Measurements from ENCODE around the gene IQCN.

Gene IQCN

GRCh38 chr19:18229474-18229873 lies 44.8 kb downstream of the IQCN start:
- TF ChIP-seq CTCF (IDR thresholded peaks at IDR 0.05; ENCODE audit: insufficient read depth, low read length, poor library complexity, severe bottlenecking): peak; percentile 60
- no peak for DNase-seq (ENCODE audit: extremely low read depth, insufficient read length)

GRCh38 chr19:18227781-18228271 lies 46.4 kb downstream of the IQCN start:
- no peaks in the 10 kb centered on the region; the same call in none of the 2 replicates for H3K27me3 ChIP-seq (replicated peaks; ENCODE audit: control insufficient read depth, insufficient read depth, low read length)
- TF ChIP-seq CTCF (IDR thresholded peaks at IDR 0.05; ENCODE audit: insufficient read depth, low read length, poor library complexity, severe bottlenecking): no peak
- DNase-seq (ENCODE audit: extremely low read depth, insufficient read length): no peak
- no peak overlapping the region for H3K4me3 ChIP-seq (replicated peaks; ENCODE audit: low read depth, low read length)
- no peaks in the 10 kb centered on the region for H3K36me3 ChIP-seq (ENCODE audit: control insufficient read depth, insufficient read depth, low read length)

More at GRCh38 chr19:18229474-18229873, 44.8 kb downstream of the IQCN start:
- H3K4me3 ChIP-seq (replicated peaks; ENCODE audit: low read depth, low read length): no peak overlapping the region
- no peaks in the 10 kb centered on the region for H3K36me3 ChIP-seq (ENCODE audit: control insufficient read depth, insufficient read depth, low read length)
- H3K27me3 ChIP-seq (replicated peaks; ENCODE audit: control insufficient read depth, insufficient read depth, low read length): peaks cover 1% of the 10 kb centered on the region

- DNase-seq (ENCODE audit: extremely low read depth, insufficient read length): peak; percentile 46
- no peak for TF ChIP-seq CTCF (IDR thresholded peaks at IDR 0.05; ENCODE audit: insufficient read depth, low read length, poor library complexity, severe bottlenecking)
- H3K4me3 ChIP-seq (replicated peaks; ENCODE audit: low read depth, low read length): no peak overlapping the region
- H3K27me3 ChIP-seq (replicated peaks; ENCODE audit: control insufficient read depth, insufficient read depth, low read length): no peaks in the 10 kb centered on the region; the same call in none of the 2 replicates
- no peaks in the 10 kb centered on the region for H3K36me3 ChIP-seq (ENCODE audit: control insufficient read depth, insufficient read depth, low read length)
Observed at GRCh38 chr19:18226956-18227780, 47.1 kb downstream of the IQCN start.

- no peaks in the 10 kb centered on the region; the same call in none of the 2 replicates for H3K27me3 ChIP-seq (replicated peaks; ENCODE audit: control insufficient read depth, insufficient read depth, low read length)
Observed at GRCh38 chr19:18225702-18226468, 48.4 kb downstream of the IQCN start, which contains the start of gene PDE4C. TSS of gene PDE4C (minus strand) at chr19:18226438. CDS start at chr19:18226415, 23 bp downstream.

GRCh38 chr19:18225355-18225701 lies 48.9 kb downstream of the IQCN start:
- Histone ChIP-seq H3K27me3 (replicated peaks; ENCODE audit: control insufficient read depth, insufficient read depth, low read length) (no peaks in the 10 kb centered on the region; the same call in 1 of the 2 replicates), H3K4me3 (replicated peaks; ENCODE audit: low read depth, low read length) (no peak overlapping the region; the same call in none of the 2 replicates), H3K36me3 (ENCODE audit: control insufficient read depth, insufficient read depth, low read length) (no peaks in the 10 kb centered on the region)
- no peak for DNase-seq (ENCODE audit: extremely low read depth, insufficient read length)
- no peak for TF ChIP-seq CTCF (IDR thresholded peaks at IDR 0.05; ENCODE audit: insufficient read depth, low read length, poor library complexity, severe bottlenecking)

More at GRCh38 chr19:18225702-18226468, 48.4 kb downstream of the IQCN start, which contains the start of gene PDE4C:
- Histone ChIP-seq H3K36me3 (ENCODE audit: control insufficient read depth, insufficient read depth, low read length) (no peaks in the 10 kb centered on the region), H3K4me3 (replicated peaks; ENCODE audit: low read depth, low read length) (no peak within 1 kb of the TSS; the same call in none of the 2 replicates)
- TF ChIP-seq CTCF (IDR thresholded peaks at IDR 0.05; ENCODE audit: insufficient read depth, low read length, poor library complexity, severe bottlenecking): no peak
- DNase-seq (ENCODE audit: extremely low read depth, insufficient read length): peak; percentile 50
